ENCODE results near the gene MEI1. TPM values are rescaled to one million over a fixed set of nuclear protein-coding genes. Genes with fewer than 3 reads are reported as not detected.
"Not testable (repeated sequence)": the region's sequence is repeated elsewhere in the genome, so short reads cannot be mapped to it uniquely, and the experiment has no call there.

The MEI1 gene
- total and polyA plus RNA-seq, 2 of the 4 experiments (the other 2 are of a cell fraction) = 0.90 to 2.6 TPM

- in situ Hi-C loops (cut with MboI; ENCODE audit: low sequenced_read_pairs) (no loop called here), intact Hi-C loops (cut with micrococcal nuclease) (no loop called here), dilution Hi-C loops (cut with HindIII; ENCODE audit: low sequenced_read_pairs, unreplicated experiment) (no loop called here)
- Histone ChIP-seq H3K4ac (ENCODE audit: low read depth, low read length) (peak overlapping the region; percentile 81), H2BK20ac (ENCODE audit: low read depth, low read length) (peak overlapping the region; percentile 91), H3K18ac (ENCODE audit: low read depth, low read length) (peak overlapping the region; percentile 73), H3K56ac (ENCODE audit: extremely low read depth, insufficient read depth, low read length) (peak overlapping the region; percentile 67), H3K9ac (ENCODE audit: low read depth, low read length) (no peak overlapping the region), H2BK120ac (ENCODE audit: low read depth, low read length) (peak overlapping the region; percentile 94), H4K91ac (ENCODE audit: insufficient read depth, low read depth, low read length) (peak overlapping the region; percentile 63), H2AK5ac (ENCODE audit: low read depth, low read length) (peak overlapping the region; percentile 59), H3K9me1 (ENCODE audit: insufficient read depth, low read length) (peaks cover 20% of the 10 kb centered on the region), H3K36me3 (ENCODE audit: control insufficient read depth, insufficient read depth, low read length) (peaks cover 15% of the 10 kb centered on the region), H3K27me3 (ENCODE audit: control insufficient read depth, insufficient read depth, low read length) (no peaks in the 10 kb centered on the region), H2BK15ac (ENCODE audit: low read depth, low read length) (peak overlapping the region; percentile 52; the same call in 1 of the 3 replicates), H3K27ac (ENCODE audit: insufficient read depth, low read length) (peak overlapping the region; percentile 66), H3K4me1 (ENCODE audit: control insufficient read depth, insufficient read depth, low read length) (peaks cover 18% of the 10 kb centered on the region), H4K8ac (ENCODE audit: low read depth in 2 of 2, low read length in 2 of 2) (peak overlapping the region in 1 of 2 experiments; percentile 36; a peak in 2 of 4 replicates), H3K79me1 (ENCODE audit: low read depth in 1 of 2, low read length in 2 of 2) (peaks cover 5 to 47% of the 10 kb centered on the region in 2 experiments; a peak in 3 of 4 replicates), H3K9me3 (ENCODE audit: control insufficient read depth, insufficient read depth, low read length) (no peaks in the 10 kb centered on the region), H2AFZ (replicated peaks; ENCODE audit: low read length, poor library complexity) (no peak overlapping the region), H4K5ac (ENCODE audit: low read depth, low read length) (peak overlapping the region; percentile 85), H2BK5ac (ENCODE audit: low read depth, low read length, poor library complexity, severe bottlenecking) (peak overlapping the region; percentile 65), H3K4me3 (ENCODE audit: insufficient read depth, low read depth, low read length) (no peak overlapping the region), H3K4me2 (ENCODE audit: low read depth, low read length) (peak overlapping the region; percentile 58; the same call in 1 of the 2 replicates), H3K14ac (replicated peaks; ENCODE audit: low read depth, low read length) (peak overlapping the region; percentile 87), H4K20me1 (ENCODE audit: insufficient read depth, low read length) (peaks cover 3% of the 10 kb centered on the region), H2AK9ac (replicated peaks; ENCODE audit: low read depth, low read length, poor library complexity) (peak overlapping the region; percentile 38), H3K23ac (ENCODE audit: low read depth, low read length) (peak overlapping the region; percentile 35; the same call in 1 of the 2 replicates)
- peak; percentile 58 for ATAC-seq (ENCODE audit: low read depth)
- ChIA-PET POLR2A (ENCODE audit: unreplicated experiment) (no interaction called here), CTCF (interaction anchor here (1.3 kb wide), 1 partner anchor 28 kb away, joined by 3 read pairs; no protein-coding TSS in a partner anchor)
- no peak for TF ChIP-seq USF2 (IDR thresholded peaks at IDR 0.05; ENCODE audit: low read depth, low read length)
- TF ChIP-seq MAZ (IDR thresholded peaks at IDR 0.05; ENCODE audit: borderline replicate concordance, low read depth, low read length) = no peak
- TF ChIP-seq CEBPB (IDR thresholded peaks at IDR 0.05; ENCODE audit: low read depth, low read length) = peak; percentile 32; the same call in 1 of the 2 replicates
- WGBS, 2 experiments (ENCODE audit: extremely low coverage in 2 of 2, insufficient read length in 1 of 2) = 41% methylated on average over 10 of the region's 21 CpGs; no CpG with 5 or more reads in 1 of the 2 experiments
- BruUV-seq (replicated peaks) = no TSS peak
- DNase-seq = peak; percentile 85
Measured at GRCh38 chr22:41668971-41669911, 30.1 kb upstream of the MEI1 start.

GRCh38 chr22:41672096-41672495 is 27.2 kb upstream of the MEI1 start:
- H4K91ac ChIP-seq (ENCODE audit: insufficient read depth, low read depth, low read length); ATAC-seq (ENCODE audit: low read depth); H2BK5ac ChIP-seq (ENCODE audit: low read depth, low read length, poor library complexity, severe bottlenecking); H3K4me3 ChIP-seq (ENCODE audit: insufficient read depth, low read depth, low read length); H2AK9ac ChIP-seq (replicated peaks; ENCODE audit: low read depth, low read length, poor library complexity); H2BK120ac ChIP-seq (ENCODE audit: low read depth, low read length); H2AFZ ChIP-seq (replicated peaks; ENCODE audit: low read length, poor library complexity); dilution Hi-C loops (cut with HindIII; ENCODE audit: low sequenced_read_pairs, unreplicated experiment); H3K18ac ChIP-seq (ENCODE audit: low read depth, low read length); H2BK15ac ChIP-seq (ENCODE audit: low read depth, low read length); BruUV-seq (replicated peaks); H2AK5ac ChIP-seq (ENCODE audit: low read depth, low read length); H3K4ac ChIP-seq (ENCODE audit: low read depth, low read length); H3K4me2 ChIP-seq (ENCODE audit: low read depth, low read length); H3K9me3 ChIP-seq (ENCODE audit: control insufficient read depth, insufficient read depth, low read length); H3K9ac ChIP-seq (ENCODE audit: low read depth, low read length); H4K8ac ChIP-seq (ENCODE audit: low read depth in 2 of 2, low read length in 2 of 2); POLR2A ChIA-PET (ENCODE audit: unreplicated experiment); in situ Hi-C loops (cut with MboI; ENCODE audit: low sequenced_read_pairs); H3K27ac ChIP-seq (ENCODE audit: insufficient read depth, low read length); H3K56ac ChIP-seq (ENCODE audit: extremely low read depth, insufficient read depth, low read length); DNase-seq; H3K14ac ChIP-seq (replicated peaks; ENCODE audit: low read depth, low read length); H4K5ac ChIP-seq (ENCODE audit: low read depth, low read length); intact Hi-C loops (cut with micrococcal nuclease); H4K20me1 ChIP-seq (ENCODE audit: insufficient read depth, low read length); H3K27me3 ChIP-seq (ENCODE audit: control insufficient read depth, insufficient read depth, low read length); H3K23ac ChIP-seq (ENCODE audit: low read depth, low read length); H2BK20ac ChIP-seq (ENCODE audit: low read depth, low read length): not testable (repeated sequence)
- CTCF ChIA-PET = interaction anchor here (1.5 kb wide), 1 partner anchor 8 kb away, joined by 5 read pairs; no protein-coding TSS in a partner anchor
- 60% methylated on average over 2 of the region's 10 CpGs; no CpG with 5 or more reads in 1 of the 2 experiments for WGBS, 2 experiments (ENCODE audit: extremely low coverage in 2 of 2, insufficient read length in 1 of 2)
- Histone ChIP-seq H3K4me1 (ENCODE audit: control insufficient read depth, insufficient read depth, low read length) (peaks cover 15% of the 10 kb centered on the region), H3K36me3 (ENCODE audit: control insufficient read depth, insufficient read depth, low read length) (peaks cover 20% of the 10 kb centered on the region), H3K79me1 (ENCODE audit: low read depth in 1 of 2, low read length in 2 of 2) (peaks cover 13 to 62% of the 10 kb centered on the region in 2 experiments), H3K9me1 (ENCODE audit: insufficient read depth, low read length) (peaks cover 23% of the 10 kb centered on the region)
